ENCODE measurements around the gene BRAF. TPM values are rescaled to one million over a fixed set of nuclear protein-coding genes. Genes with fewer than 3 reads are reported as not detected.
"Not testable (repeated sequence)": the region's sequence is repeated elsewhere in the genome, so short reads cannot be mapped to it uniquely, and the experiment has no call there.

The BRAF gene
- total RNA-seq, 2 experiments from 2014 or later, result 30.3 to 30.9 TPM

- DNase-seq, result no peak
- Mint-ChIP-seq H3K4me3 (no peak overlapping the region), H3K27ac (no peak overlapping the region), H3K36me3 (ENCODE audit: low read depth) (no peaks in the 10 kb centered on the region), H3K9me3 (no peaks in the 10 kb centered on the region), H3K27me3 (no peaks in the 10 kb centered on the region), H3K4me1 (no peaks in the 10 kb centered on the region)
- CTCF ChIA-PET, result no interaction called here
- POLR2A ChIA-PET, result no interaction called here
These were observed 67.7 kb downstream of the BRAF start for GRCh38 chr7:140857048-140857447.

- H3K36me3 Mint-ChIP-seq (ENCODE audit: low read depth), result peaks cover 16% of the 10 kb centered on the region
These were observed 83.5 kb downstream of the BRAF start for GRCh38 chr7:140841166-140841715.

GRCh38 chr7:140831724-140832123 lies 93.0 kb downstream of the BRAF start:
- no peak overlapping the region for H3K4me3 Mint-ChIP-seq
- H3K27me3 Mint-ChIP-seq, result no peaks in the 10 kb centered on the region
- CTCF ChIA-PET, result interaction anchor here (0.6 kb wide), 1 partner anchor 387 kb away, joined by 3 read pairs; no protein-coding TSS in a partner anchor
- H3K36me3 Mint-ChIP-seq (ENCODE audit: low read depth), result peaks cover 8% of the 10 kb centered on the region
- POLR2A ChIA-PET, result no interaction called here
- H3K27ac Mint-ChIP-seq, result no peak overlapping the region
- no peaks in the 10 kb centered on the region for H3K9me3 Mint-ChIP-seq
- peaks cover 2% of the 10 kb centered on the region for H3K4me1 Mint-ChIP-seq
- DNase-seq, result no peak

More at GRCh38 chr7:140841166-140841715, 83.5 kb downstream of the BRAF start:
- no peaks in the 10 kb centered on the region for H3K4me1 Mint-ChIP-seq
- H3K27me3 Mint-ChIP-seq, result no peaks in the 10 kb centered on the region
- H3K4me3 Mint-ChIP-seq, result no peak overlapping the region
- no peak overlapping the region for H3K27ac Mint-ChIP-seq
- CTCF ChIA-PET, result no interaction called here
- POLR2A ChIA-PET, result no interaction called here
- no peak for DNase-seq
- no peaks in the 10 kb centered on the region for H3K9me3 Mint-ChIP-seq

GRCh38 chr7:140829720-140830119 lies 95.0 kb downstream of the BRAF start:
- Mint-ChIP-seq H3K4me1 (peaks cover 2% of the 10 kb centered on the region), H3K9me3 (no peaks in the 10 kb centered on the region), H3K27ac (no peak overlapping the region), H3K4me3 (no peak overlapping the region), H3K36me3 (ENCODE audit: low read depth) (peaks cover 5% of the 10 kb centered on the region), H3K27me3 (no peaks in the 10 kb centered on the region)
- no peak for DNase-seq
- POLR2A ChIA-PET, result no interaction called here
- CTCF ChIA-PET, result interaction anchor here (1.7 kb wide), 1 partner anchor 19 kb away, joined by 6 read pairs; no protein-coding TSS in a partner anchor

GRCh38 chr7:140828741-140829140 lies 96.0 kb downstream of the BRAF start:
- H3K4me3 Mint-ChIP-seq, result no peak overlapping the region
- POLR2A ChIA-PET, result no interaction called here
- CTCF ChIA-PET, result no interaction called here
- no peaks in the 10 kb centered on the region for H3K9me3 Mint-ChIP-seq
- no peak for DNase-seq
- no peaks in the 10 kb centered on the region for H3K4me1 Mint-ChIP-seq
- no peak overlapping the region for H3K27ac Mint-ChIP-seq
- H3K27me3 Mint-ChIP-seq, result no peaks in the 10 kb centered on the region
- H3K36me3 Mint-ChIP-seq (ENCODE audit: low read depth), result peaks cover 2% of the 10 kb centered on the region

- CTCF ChIA-PET, result not testable (repeated sequence)
These were observed 107.3 kb downstream of the BRAF start for GRCh38 chr7:140817383-140817782.

GRCh38 chr7:140810830-140811556 lies 113.7 kb downstream of the BRAF start:
- Mint-ChIP-seq H3K27ac (no peak overlapping the region), H3K4me3 (no peak overlapping the region), H3K4me1 (no peaks in the 10 kb centered on the region), H3K27me3 (no peaks in the 10 kb centered on the region), H3K36me3 (ENCODE audit: low read depth) (no peaks in the 10 kb centered on the region), H3K9me3 (no peaks in the 10 kb centered on the region)
- CTCF ChIA-PET, result interaction anchor here (0.7 to 5.6 kb wide), 20 partner anchors 9 to 723 kb away, joined by 3 to 66 read pairs (median 4); partner anchors contain the start of genes BRAF and MRPS33
- DNase-seq, result peak; percentile 59
- POLR2A ChIA-PET, result interaction anchor here (0.6 to 3.0 kb wide), 4 partner anchors 113 to 281 kb away, joined by 4 to 19 read pairs (median 8); partner anchors contain the start of gene MRPS33

More at GRCh38 chr7:140817383-140817782, 107.3 kb downstream of the BRAF start:
- peaks cover 12% of the 10 kb centered on the region for H3K36me3 Mint-ChIP-seq (ENCODE audit: low read depth)
- H3K9me3 Mint-ChIP-seq, H3K4me1 Mint-ChIP-seq, H3K4me3 Mint-ChIP-seq, DNase-seq, H3K27ac Mint-ChIP-seq, H3K27me3 Mint-ChIP-seq, POLR2A ChIA-PET: not testable (repeated sequence)

- H3K4me1 Mint-ChIP-seq, result no peaks in the 10 kb centered on the region
- H3K4me3 Mint-ChIP-seq, result no peak overlapping the region
- no peaks in the 10 kb centered on the region for H3K36me3 Mint-ChIP-seq (ENCODE audit: low read depth)
- ChIA-PET CTCF (interaction anchor here (0.9 to 5.6 kb wide), 12 partner anchors 8 to 202 kb away, joined by 3 to 66 read pairs (median 6); partner anchors contain the start of genes BRAF and MRPS33), POLR2A (interaction anchor here (1.7 to 3.0 kb wide), 3 partner anchors 113 to 204 kb away, joined by 6 to 19 read pairs (median 9); partner anchors contain the start of gene MRPS33)
- no peak for DNase-seq
- no peaks in the 10 kb centered on the region for H3K9me3 Mint-ChIP-seq
- H3K27me3 Mint-ChIP-seq, result no peaks in the 10 kb centered on the region
- no peak overlapping the region for H3K27ac Mint-ChIP-seq
These were observed 114.3 kb downstream of the BRAF start for GRCh38 chr7:140810385-140810784.

- H3K36me3 Mint-ChIP-seq (ENCODE audit: low read depth), result peaks cover 14% of the 10 kb centered on the region
- POLR2A ChIA-PET, result interaction anchor here (0.6 kb wide), 1 partner anchor 188 kb away, joined by 3 read pairs; no protein-coding TSS in a partner anchor
- H3K9me3 Mint-ChIP-seq, result no peaks in the 10 kb centered on the region
- peaks cover 5% of the 10 kb centered on the region for H3K4me1 Mint-ChIP-seq
- CTCF ChIA-PET, result no interaction called here
- H3K27me3 Mint-ChIP-seq, result no peaks in the 10 kb centered on the region
- no peak overlapping the region for H3K4me3 Mint-ChIP-seq
- no peak overlapping the region for H3K27ac Mint-ChIP-seq
- no peak for DNase-seq
These were observed 145.8 kb downstream of the BRAF start for GRCh38 chr7:140778975-140779374.

GRCh38 chr7:140778568-140778967 lies 146.2 kb downstream of the BRAF start:
- no peaks in the 10 kb centered on the region for H3K9me3 Mint-ChIP-seq
- DNase-seq, result no peak
- H3K4me1 Mint-ChIP-seq, result peaks cover 5% of the 10 kb centered on the region
- POLR2A ChIA-PET, result interaction anchor here (0.6 kb wide), 1 partner anchor 188 kb away, joined by 3 read pairs; no protein-coding TSS in a partner anchor
- H3K4me3 Mint-ChIP-seq, result no peak overlapping the region
- peaks cover 14% of the 10 kb centered on the region for H3K36me3 Mint-ChIP-seq (ENCODE audit: low read depth)
- no peak overlapping the region for H3K27ac Mint-ChIP-seq
- CTCF ChIA-PET, result no interaction called here
- H3K27me3 Mint-ChIP-seq, result no peaks in the 10 kb centered on the region

- CTCF ChIA-PET, result no interaction called here
- no peaks in the 10 kb centered on the region for H3K27me3 Mint-ChIP-seq
- POLR2A ChIA-PET, result no interaction called here
These were observed 150.4 kb downstream of the BRAF start for GRCh38 chr7:140774371-140774770.

GRCh38 chr7:140773104-140773503 lies 151.6 kb downstream of the BRAF start:
- no peaks in the 10 kb centered on the region for H3K4me1 Mint-ChIP-seq
- POLR2A ChIA-PET, result interaction anchor here (0.6 kb wide), 1 partner anchor 242 kb away, joined by 4 read pairs; no protein-coding TSS in a partner anchor
- no peak overlapping the region for H3K4me3 Mint-ChIP-seq
- peaks cover 12% of the 10 kb centered on the region for H3K36me3 Mint-ChIP-seq (ENCODE audit: low read depth)
- no peaks in the 10 kb centered on the region for H3K9me3 Mint-ChIP-seq
- H3K27me3 Mint-ChIP-seq, result no peaks in the 10 kb centered on the region
- CTCF ChIA-PET, result no interaction called here
- no peak overlapping the region for H3K27ac Mint-ChIP-seq
- DNase-seq, result no peak

More at GRCh38 chr7:140774371-140774770, 150.4 kb downstream of the BRAF start:
- H3K4me3 Mint-ChIP-seq, result no peak overlapping the region
- no peak overlapping the region for H3K27ac Mint-ChIP-seq
- DNase-seq, result no peak
- H3K9me3 Mint-ChIP-seq, result no peaks in the 10 kb centered on the region
- H3K4me1 Mint-ChIP-seq, result peaks cover 5% of the 10 kb centered on the region
- H3K36me3 Mint-ChIP-seq (ENCODE audit: low read depth), result peaks cover 8% of the 10 kb centered on the region

- Mint-ChIP-seq H3K27ac (no peak overlapping the region), H3K4me3 (no peak overlapping the region), H3K9me3 (no peaks in the 10 kb centered on the region), H3K4me1 (no peaks in the 10 kb centered on the region), H3K27me3 (no peaks in the 10 kb centered on the region), H3K36me3 (ENCODE audit: low read depth) (peaks cover 17% of the 10 kb centered on the region)
- ChIA-PET POLR2A (no interaction called here), CTCF (no interaction called here)
- DNase-seq, result no peak
These were observed 152.9 kb downstream of the BRAF start for GRCh38 chr7:140771826-140772225.

Measured in activated CD4-positive, alpha-beta memory T cell treated with anti-CD3 and anti-CD28 coated beads, Interleukin-2, amount 10 ng/mL, durations not matched to agents 7 days and 5 days (primary cell).